SJSA1 (cell line): Measurements from ENCODE around the gene SLC5A11. TPM values are rescaled to one million over a fixed set of nuclear protein-coding genes. Genes with fewer than 3 reads are reported as not detected.
"Not testable (repeated sequence)": the region's sequence is repeated elsewhere in the genome, so short reads cannot be mapped to it uniquely, and the experiment has no call there.

Experiments used
- DNase-seq, 2 experiments: peaks; one replicate each; pipeline ENCODE4 v3.0.0-alpha.2; 2015 to 2020; ENCODE audit warnings: low spot score in 2 of 2, low read depth in 1 of 2
- H3K27ac ChIP-seq: fragments of 250-450 bp; sonication (Bioruptor Pico); 2 replicates; pipeline ENCODE4 v1.5.1; 2020; ENCODE audit warnings: mild to moderate bottlenecking, moderate library complexity
- H3K27me3 ChIP-seq: fragments of 250-450 bp; sonication (Bioruptor Pico); replicated peaks from 2 replicates; pipeline ENCODE4 v1.5.1; 2020; ENCODE audit warnings: mild to moderate bottlenecking, moderate library complexity
- H3K36me3 ChIP-seq: fragments of 250-450 bp; sonication (Bioruptor Pico); 2 replicates; pipeline ENCODE4 v1.5.1; 2020; ENCODE audit warnings: mild to moderate bottlenecking
- H3K4me1 ChIP-seq: fragments of 250-450 bp; sonication (Bioruptor Pico); replicated peaks from 2 replicates; pipeline ENCODE4 v1.6.1; 2021; ENCODE audit warnings: mild to moderate bottlenecking
- H3K4me3 ChIP-seq: fragments of 250-450 bp; sonication (Bioruptor Pico); 2 replicates; pipeline ENCODE4 v1.5.1; 2020; ENCODE audit warnings: mild to moderate bottlenecking
- H3K9me3 ChIP-seq: fragments of 250-450 bp; sonication (Bioruptor Pico); replicated peaks from 2 replicates; pipeline ENCODE4 v1.5.1; 2020; ENCODE audit warnings: mild to moderate bottlenecking
- total RNA-seq: library from RNA; depleted of rRNA; stranded (reverse); fragments of >200 nt; shearing (Covaris generic); gene quantifications from 2 replicates; pipeline ENCODE4 v1.2.3, GENCODE V29; 2014

Gene SLC5A11
- total RNA-seq, 1 experiment from 2014 or later, result 0.16 TPM

GRCh38 chr16:24856871-24857270, 11.1 kb downstream of the SLC5A11 start:
- not testable (repeated sequence) for H3K4me3 ChIP-seq, DNase-seq, H3K36me3 ChIP-seq, H3K27ac ChIP-seq, H3K27me3 ChIP-seq, H3K9me3 ChIP-seq
- peaks cover 23% of the 10 kb centered on the region for H3K4me1 ChIP-seq

DNA sequence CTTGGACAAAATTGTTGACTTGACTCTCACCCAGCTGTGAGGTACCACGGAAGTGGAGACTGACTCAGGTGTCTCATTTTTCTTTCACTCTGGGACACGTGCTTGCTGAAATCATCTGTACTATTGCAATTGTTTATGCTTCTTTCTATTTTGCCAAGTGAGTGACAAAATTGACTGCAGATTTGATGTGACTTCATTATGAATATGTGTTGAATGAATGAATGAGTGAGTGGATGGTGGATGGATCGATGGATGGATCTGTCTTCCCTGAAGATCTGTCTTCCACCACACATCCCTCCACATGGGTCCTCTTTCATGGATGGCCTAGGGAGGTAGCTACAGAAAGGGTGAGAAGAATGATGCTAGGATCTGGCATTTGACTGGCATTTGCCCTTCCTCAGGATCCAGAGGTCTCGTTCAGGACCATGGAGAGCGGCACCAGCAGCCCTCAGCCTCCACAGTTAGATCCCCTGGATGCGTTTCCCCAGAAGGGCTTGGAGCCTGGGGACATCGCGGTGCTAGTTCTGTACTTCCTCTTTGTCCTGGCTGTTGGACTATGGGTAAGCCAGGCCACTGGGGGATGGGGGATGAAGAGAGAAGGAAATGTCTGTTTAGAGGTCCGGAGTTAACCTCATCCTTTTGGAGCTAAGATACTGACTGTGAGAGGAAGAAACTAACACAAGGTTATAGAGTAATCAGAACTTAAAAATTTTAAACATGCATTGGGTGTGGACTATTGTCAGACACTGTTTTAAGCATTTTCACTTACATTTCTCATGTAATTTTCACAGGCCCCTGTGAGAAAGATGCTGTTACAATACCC, 12.7 kb downstream of the SLC5A11 start:
- peak; percentile 45 to 74 for DNase-seq
- Histone ChIP-seq H3K9me3 (no peaks in the 10 kb centered on the region), H3K27me3 (no peaks in the 10 kb centered on the region), H3K4me1 (peaks cover 18% of the 10 kb centered on the region), H3K4me3 (no peak overlapping the region), H3K27ac (no peak overlapping the region), H3K36me3 (no peaks in the 10 kb centered on the region)

DNA sequence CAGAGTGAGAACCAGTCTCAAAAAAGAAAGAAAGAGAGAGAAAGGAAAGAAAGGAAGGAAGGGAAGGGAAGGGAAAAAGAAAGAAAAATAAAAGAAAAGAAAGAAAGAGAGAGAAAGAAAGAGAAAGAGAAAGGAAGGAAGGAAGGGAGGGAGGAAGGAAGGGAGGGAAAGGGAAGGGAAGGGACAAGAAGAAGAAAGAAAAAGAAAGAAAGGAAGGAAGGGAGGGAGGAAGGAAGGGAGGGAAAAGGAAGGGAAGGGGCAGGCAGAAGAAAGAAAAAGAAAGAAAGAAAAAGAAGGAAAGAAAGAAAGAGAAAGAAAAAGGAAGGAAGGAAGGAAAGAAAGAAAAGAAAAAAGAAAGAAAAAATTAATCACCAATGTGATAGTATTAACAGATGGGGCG, 15.7 kb downstream of the SLC5A11 start:
- no peaks in the 10 kb centered on the region for H3K4me1 ChIP-seq
- H3K36me3 ChIP-seq, result no peaks in the 10 kb centered on the region
- DNase-seq, result no peak
- peaks cover 2% of the 10 kb centered on the region; the same call in 1 of the 2 replicates for H3K9me3 ChIP-seq
- H3K27me3 ChIP-seq, result no peaks in the 10 kb centered on the region
- no peak overlapping the region for H3K4me3 ChIP-seq
- no peak overlapping the region for H3K27ac ChIP-seq

- H3K4me3 ChIP-seq, result no peak overlapping the region
- H3K9me3 ChIP-seq, result peaks cover 2% of the 10 kb centered on the region; the same call in 1 of the 2 replicates
- H3K27ac ChIP-seq, result no peak overlapping the region
- DNase-seq, result peak in 1 of 2 experiments; percentile 6
- H3K36me3 ChIP-seq, result no peaks in the 10 kb centered on the region
- H3K4me1 ChIP-seq, result no peaks in the 10 kb centered on the region
- H3K27me3 ChIP-seq, result 0 out of 2 replicates have a peak, but pooled peaks cover 3% of the 10 kb centered on the region
These were observed 18.0 kb downstream of the SLC5A11 start for GRCh38 chr16:24863582-24864437.

DNA sequence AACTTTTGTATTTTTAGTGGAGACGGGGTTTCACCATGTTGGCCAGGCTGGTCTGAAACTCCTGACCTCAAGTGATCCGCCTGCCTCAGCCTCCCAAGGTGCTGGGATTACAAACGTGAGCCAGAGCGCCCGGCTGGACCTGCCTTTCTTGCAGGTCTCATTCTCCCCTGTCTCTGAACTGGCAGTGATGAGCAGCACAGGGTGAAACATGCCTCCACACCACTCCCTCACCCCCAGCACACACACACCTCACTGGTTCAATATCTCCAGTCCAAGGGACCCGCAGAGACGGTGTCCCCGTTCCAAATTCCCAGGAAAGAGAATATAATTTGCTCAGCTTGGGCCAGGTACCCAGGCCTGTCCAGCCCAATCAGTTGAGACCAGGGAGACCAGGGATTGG, 23.3 kb downstream of the SLC5A11 start:
- no peaks in the 10 kb centered on the region for H3K4me1 ChIP-seq
- 0 out of 2 replicates have a peak, but pooled peaks cover 6% of the 10 kb centered on the region for H3K27me3 ChIP-seq
- 0 out of 2 replicates have a peak, but pooled peaks cover 2% of the 10 kb centered on the region for H3K9me3 ChIP-seq
- H3K36me3 ChIP-seq, result no peaks in the 10 kb centered on the region
- no peak overlapping the region for H3K27ac ChIP-seq
- peak in 1 of 2 experiments; percentile 25 for DNase-seq
- no peak overlapping the region for H3K4me3 ChIP-seq

DNA sequence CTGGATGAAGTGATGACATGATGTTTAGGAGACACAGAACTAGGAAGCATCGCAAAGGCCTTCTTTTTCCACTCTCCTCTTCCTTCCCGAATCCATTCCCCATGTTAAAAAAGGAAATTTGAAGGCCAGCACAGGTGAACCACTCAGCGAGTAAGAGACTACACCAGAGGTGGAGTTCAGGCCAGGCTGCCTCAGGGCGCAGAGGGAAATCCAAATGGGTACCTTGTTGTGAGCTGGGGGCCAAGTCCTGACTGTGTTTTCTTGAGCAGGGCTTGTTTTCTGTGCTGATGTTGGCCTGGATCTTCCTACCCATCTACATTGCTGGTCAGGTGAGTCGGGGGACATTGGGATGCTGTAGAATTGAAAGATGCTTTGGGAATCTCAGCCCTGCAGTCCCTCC, 26.1 kb downstream of the SLC5A11 start:
- Histone ChIP-seq H3K4me3 (no peak overlapping the region), H3K9me3 (no peaks in the 10 kb centered on the region), H3K36me3 (no peaks in the 10 kb centered on the region), H3K4me1 (no peaks in the 10 kb centered on the region), H3K27me3 (peaks cover 11% of the 10 kb centered on the region; the same call in 1 of the 2 replicates), H3K27ac (no peak overlapping the region)
- peak in 1 of 2 experiments; percentile 17 for DNase-seq

DNA sequence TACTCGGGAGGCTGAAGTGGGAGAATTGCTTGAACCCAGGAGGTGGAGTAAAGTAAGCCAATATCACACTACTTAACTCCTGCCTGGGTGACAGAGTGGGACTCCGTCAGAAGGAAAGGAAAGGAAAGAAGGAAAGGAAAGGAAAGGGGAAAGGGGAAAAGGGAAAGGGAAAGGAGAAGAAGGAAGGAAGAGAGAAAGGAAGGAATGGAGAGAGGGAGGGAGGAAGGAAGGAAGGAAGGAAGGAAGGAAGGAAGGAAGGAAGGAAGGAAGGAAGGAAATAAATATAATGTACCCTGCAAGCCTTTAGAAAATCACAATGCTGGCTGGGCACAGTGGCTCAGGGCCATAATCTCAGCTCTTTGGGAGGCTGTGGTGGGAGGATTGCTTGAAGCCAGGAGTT, 27.3 kb downstream of the SLC5A11 start:
- Histone ChIP-seq H3K9me3 (no peaks in the 10 kb centered on the region), H3K27ac (no peak overlapping the region), H3K27me3 (peaks cover 7% of the 10 kb centered on the region; the same call in 1 of the 2 replicates), H3K4me3 (no peak overlapping the region), H3K4me1 (no peaks in the 10 kb centered on the region), H3K36me3 (no peaks in the 10 kb centered on the region)
- DNase-seq, result no peak

DNA sequence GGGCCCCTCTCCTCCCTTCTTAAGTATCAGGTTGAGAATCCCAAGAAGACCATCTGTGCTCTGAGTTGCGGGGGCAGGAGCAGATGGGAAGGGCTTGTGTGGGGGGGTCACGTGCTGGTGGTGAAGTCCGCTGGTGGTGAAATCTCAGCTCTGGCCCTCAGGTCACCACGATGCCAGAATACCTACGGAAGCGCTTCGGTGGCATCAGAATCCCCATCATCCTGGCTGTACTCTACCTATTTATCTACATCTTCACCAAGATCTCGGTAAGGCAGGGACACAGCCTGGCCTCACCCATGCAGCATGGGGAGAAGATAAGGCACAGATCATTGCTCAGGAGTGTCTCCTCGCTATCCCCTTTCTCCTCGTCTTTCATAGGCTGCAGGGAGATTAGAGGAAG, 29.7 kb downstream of the SLC5A11 start:
- peaks cover 7% of the 10 kb centered on the region; the same call in 1 of the 2 replicates for H3K27me3 ChIP-seq
- no peak for DNase-seq
- no peaks in the 10 kb centered on the region for H3K4me1 ChIP-seq
- H3K36me3 ChIP-seq, result no peaks in the 10 kb centered on the region
- H3K4me3 ChIP-seq, result no peak overlapping the region
- H3K27ac ChIP-seq, result no peak overlapping the region
- no peaks in the 10 kb centered on the region for H3K9me3 ChIP-seq

- Histone ChIP-seq H3K27me3 (peaks cover 7% of the 10 kb centered on the region; the same call in 1 of the 2 replicates), H3K4me3 (no peak overlapping the region), H3K9me3 (no peaks in the 10 kb centered on the region), H3K27ac (no peak overlapping the region), H3K36me3 (no peaks in the 10 kb centered on the region), H3K4me1 (no peaks in the 10 kb centered on the region)
- DNase-seq, result no peak
These were observed 30.5 kb downstream of the SLC5A11 start for GRCh38 chr16:24876231-24876630.

DNA sequence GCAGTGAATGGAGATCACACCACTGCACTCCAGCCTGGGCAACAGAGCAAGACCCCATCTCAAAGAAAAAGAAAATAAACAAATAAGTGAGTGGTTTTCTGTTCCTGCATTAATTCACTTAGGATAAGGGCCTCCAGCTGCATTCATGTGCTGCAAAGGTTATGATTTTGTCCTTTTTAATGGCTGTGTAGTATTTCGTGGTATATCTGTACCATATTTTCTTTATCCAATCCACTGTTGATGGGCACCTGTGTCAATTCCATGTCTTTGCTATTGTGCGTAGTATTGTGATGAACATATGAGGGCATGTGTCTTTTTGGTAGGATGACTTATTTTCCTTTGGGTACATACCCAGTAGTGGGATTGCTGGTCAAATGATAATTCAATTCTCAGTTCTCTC, 33.9 kb downstream of the SLC5A11 start:
- Histone ChIP-seq H3K27ac (no peak overlapping the region), H3K4me1 (no peaks in the 10 kb centered on the region), H3K9me3 (no peaks in the 10 kb centered on the region), H3K36me3 (no peaks in the 10 kb centered on the region), H3K4me3 (no peak overlapping the region), H3K27me3 (no peaks in the 10 kb centered on the region)
- DNase-seq, result no peak

DNA sequence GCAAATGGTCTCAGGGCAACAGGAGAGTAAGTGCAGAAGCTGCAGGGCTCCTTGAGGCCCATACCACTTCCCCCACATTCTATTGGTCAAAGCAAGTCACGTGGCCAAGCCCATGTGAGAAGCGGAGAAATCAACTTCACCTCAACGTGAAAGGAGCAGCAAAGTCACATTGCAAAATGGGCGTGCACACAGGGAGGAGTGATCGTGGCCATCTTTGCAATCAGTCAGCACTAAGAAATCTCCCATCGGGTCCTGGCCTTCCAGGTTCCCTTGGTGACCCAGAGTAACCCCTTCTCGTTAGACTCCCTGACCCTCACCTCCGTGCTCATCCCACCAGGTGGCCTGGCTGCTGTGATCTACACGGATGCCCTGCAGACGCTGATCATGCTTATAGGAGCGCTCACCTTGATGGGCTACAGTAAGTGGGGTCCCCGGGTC, 38.0 kb downstream of the SLC5A11 start:
- H3K9me3 ChIP-seq, result no peaks in the 10 kb centered on the region
- no peaks in the 10 kb centered on the region for H3K36me3 ChIP-seq
- H3K27me3 ChIP-seq, result no peaks in the 10 kb centered on the region
- H3K4me3 ChIP-seq, result no peak overlapping the region
- no peak for DNase-seq
- H3K4me1 ChIP-seq, result peaks cover 6% of the 10 kb centered on the region
- no peak overlapping the region for H3K27ac ChIP-seq

DNA sequence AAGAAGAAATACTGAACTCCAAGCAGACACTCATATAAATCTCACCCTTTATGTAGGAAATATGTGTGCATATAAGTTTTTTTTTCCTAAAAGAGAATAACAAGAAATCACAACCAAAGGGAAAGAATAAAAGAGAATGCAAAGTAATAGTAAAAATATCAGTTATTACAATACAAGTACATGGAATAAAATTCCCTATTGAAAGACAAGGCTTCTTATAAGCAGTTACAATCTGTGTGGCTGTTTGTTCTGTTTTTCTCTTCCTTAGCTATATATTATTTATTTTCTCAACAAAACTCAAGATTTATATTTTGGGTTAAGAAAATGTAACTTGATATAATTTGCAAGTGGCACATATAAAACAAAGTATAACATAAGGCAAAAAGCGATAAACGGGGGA, 41.7 kb downstream of the SLC5A11 start:
- Histone ChIP-seq H3K27me3 (no peaks in the 10 kb centered on the region), H3K4me3 (no peak overlapping the region), H3K27ac (no peak overlapping the region), H3K36me3 (no peaks in the 10 kb centered on the region), H3K9me3 (no peaks in the 10 kb centered on the region), H3K4me1 (peaks cover 6% of the 10 kb centered on the region)
- DNase-seq, result no peak

DNA sequence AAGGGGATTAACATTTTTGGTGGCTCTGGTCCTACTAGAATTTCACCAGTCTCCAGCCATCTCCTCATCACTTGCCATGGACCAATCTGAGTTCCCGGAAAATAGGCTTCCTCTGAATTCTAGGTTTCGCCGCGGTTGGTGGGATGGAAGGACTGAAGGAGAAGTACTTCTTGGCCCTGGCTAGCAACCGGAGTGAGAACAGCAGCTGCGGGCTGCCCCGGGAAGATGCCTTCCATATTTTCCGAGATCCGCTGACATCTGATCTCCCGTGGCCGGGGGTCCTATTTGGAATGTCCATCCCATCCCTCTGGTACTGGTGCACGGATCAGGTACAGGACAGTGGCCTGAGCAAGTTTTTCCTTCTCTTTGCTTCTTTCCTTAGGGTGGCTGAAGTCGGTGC, 45.0 kb downstream of the SLC5A11 start:
- DNase-seq, result no peak
- Histone ChIP-seq H3K27me3 (no peaks in the 10 kb centered on the region), H3K4me1 (peaks cover 6% of the 10 kb centered on the region), H3K27ac (no peak overlapping the region), H3K4me3 (no peak overlapping the region), H3K36me3 (no peaks in the 10 kb centered on the region), H3K9me3 (no peaks in the 10 kb centered on the region)

GRCh38 chr16:24896439-24896838, 50.7 kb downstream of the SLC5A11 start:
- H3K4me3 ChIP-seq, result no peak overlapping the region
- no peaks in the 10 kb centered on the region for H3K4me1 ChIP-seq
- no peak overlapping the region for H3K27ac ChIP-seq
- no peaks in the 10 kb centered on the region for H3K9me3 ChIP-seq
- no peaks in the 10 kb centered on the region for H3K36me3 ChIP-seq
- no peaks in the 10 kb centered on the region for H3K27me3 ChIP-seq
- DNase-seq, result no peak
